Dedifferentiated amniotic fluid mesenchymal stem cell (primary cell): ENCODE results near the gene ACD.

Experiments
- DNase-seq: peaks from one replicate; pipeline ENCODE4 v3.0.0-alpha.2; 2016; ENCODE audit errors: extremely low spot score

ACD gene

DNA sequence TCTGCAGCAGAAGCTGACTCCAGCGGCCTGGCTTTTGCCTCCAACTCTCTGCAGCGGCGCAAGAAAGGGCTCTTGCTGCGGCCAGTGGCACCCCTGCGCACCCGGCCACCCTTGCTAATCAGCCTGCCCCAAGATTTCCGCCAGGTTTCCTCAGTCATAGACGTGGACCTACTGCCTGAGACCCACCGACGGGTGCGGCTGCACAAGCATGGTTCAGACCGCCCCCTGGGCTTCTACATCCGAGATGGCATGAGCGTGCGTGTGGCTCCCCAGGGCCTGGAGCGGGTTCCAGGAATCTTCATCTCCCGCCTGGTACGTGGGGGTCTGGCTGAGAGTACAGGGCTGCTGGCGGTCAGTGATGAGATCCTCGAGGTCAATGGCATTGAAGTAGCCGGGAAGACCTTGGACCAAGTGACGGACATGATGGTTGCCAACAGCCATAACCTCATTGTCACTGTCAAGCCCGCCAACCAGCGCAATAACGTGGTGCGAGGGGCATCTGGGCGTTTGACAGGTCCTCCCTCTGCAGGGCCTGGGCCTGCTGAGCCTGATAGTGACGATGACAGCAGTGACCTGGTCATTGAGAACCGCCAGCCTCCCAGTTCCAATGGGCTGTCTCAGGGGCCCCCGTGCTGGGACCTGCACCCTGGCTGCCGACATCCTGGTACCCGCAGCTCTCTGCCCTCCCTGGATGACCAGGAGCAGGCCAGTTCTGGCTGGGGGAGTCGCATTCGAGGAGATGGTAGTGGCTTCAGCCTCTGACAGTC, 2.0 kb upstream of the ACD start:
- no peak for DNase-seq

DNA sequence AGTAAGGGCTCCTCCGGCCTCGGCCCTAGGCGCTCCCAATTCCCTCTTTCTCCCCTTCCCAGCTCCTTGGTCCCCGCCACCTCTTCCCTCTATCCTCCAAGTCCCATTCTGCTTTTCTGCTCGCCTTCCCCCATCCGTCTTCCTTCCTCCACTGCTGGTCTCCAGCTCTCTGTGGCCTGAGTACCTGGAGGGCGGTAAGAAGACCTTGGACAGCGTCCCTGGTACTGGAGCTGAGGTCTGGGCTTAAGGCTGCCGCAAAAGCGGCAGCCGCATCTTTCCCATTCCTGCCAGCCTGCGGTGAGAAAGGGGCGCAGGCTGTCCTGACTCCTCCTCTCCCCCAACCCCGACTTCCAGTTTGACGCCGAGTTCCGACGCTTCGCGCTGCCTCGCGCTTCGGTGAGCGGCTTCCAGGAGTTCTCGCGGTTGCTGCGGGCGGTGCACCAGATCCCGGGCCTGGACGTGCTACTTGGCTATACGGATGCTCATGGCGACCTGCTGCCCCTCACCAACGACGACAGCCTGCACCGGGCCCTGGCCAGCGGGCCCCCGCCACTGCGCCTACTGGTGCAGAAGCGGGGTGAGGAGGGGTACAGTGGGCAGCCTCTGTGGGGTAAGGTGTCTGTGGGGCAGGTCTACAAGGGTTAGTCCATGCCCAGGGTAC, 1.2 kb upstream of the ACD start:
- DNase-seq = no peak

DNA sequence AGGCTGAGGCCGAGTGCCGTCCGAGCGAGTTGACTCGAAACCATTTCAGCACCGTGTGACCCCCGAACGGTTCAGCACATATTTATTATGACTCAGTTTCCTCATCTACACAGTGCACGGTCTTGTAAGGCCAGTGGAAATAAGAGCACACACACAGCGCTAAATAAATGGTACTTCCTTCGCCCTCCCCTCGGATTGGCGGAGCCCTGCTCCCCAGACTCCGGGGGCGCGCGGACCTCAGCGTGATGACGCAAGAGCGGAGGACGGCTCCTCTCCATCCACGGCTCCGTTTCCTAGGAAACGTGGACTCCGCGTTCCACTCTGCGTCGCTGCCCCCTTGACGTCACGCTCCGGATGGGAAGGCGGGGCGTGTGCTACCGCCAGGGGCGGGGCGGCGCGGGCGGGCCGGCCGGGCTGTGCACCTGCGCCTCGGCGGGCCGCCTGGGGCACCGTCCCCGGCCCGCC, 536 bp upstream of the ACD start, which contains the start of gene PARD6A:
PARD6A (plus strand) TSS at position 397 of the 465 bp plus-strand sequence. CDS start 79 bp downstream, outside the sequence.
- peak; percentile 94 for DNase-seq

DNA sequence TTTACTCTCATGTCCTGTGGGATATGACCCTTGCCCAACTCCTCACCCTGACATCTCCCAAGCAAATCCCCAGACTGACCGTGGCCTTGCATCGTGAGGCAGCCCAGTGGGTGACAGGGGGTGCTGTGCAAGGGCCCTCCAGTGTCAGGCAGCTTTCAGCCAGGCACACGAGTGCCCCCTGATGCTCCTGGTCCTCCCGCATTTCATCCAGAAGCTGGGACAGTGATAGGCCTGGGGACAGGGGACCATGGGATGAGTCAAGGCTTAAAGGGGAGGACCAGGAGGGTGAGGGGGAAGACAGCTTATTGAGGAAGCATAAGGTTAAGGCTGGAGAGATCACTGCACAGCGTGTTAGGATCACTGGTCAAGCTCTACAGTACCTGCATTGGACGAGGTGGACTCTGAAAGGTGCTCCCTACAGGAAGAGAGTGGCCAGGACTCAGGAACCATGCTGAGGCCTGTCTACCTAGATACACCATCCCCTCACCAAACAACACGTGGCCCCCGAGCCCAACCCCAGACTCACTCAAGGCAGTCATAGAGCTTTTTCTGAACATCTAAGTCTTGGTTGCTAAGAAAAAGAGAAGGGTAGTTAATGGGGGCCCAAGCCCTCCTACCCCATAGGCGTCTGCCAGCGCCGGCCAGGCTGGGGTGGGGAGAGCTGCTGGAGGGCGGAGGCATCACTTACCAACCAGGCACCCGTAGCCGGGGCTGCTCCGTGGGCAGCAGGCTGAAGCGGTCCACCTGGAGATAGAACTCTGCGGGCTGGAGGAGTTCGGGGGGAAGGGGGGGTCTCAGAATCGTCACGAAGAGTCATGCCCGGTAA, 998 bp downstream of the ACD start:
- DNase-seq = no peak

DNA sequence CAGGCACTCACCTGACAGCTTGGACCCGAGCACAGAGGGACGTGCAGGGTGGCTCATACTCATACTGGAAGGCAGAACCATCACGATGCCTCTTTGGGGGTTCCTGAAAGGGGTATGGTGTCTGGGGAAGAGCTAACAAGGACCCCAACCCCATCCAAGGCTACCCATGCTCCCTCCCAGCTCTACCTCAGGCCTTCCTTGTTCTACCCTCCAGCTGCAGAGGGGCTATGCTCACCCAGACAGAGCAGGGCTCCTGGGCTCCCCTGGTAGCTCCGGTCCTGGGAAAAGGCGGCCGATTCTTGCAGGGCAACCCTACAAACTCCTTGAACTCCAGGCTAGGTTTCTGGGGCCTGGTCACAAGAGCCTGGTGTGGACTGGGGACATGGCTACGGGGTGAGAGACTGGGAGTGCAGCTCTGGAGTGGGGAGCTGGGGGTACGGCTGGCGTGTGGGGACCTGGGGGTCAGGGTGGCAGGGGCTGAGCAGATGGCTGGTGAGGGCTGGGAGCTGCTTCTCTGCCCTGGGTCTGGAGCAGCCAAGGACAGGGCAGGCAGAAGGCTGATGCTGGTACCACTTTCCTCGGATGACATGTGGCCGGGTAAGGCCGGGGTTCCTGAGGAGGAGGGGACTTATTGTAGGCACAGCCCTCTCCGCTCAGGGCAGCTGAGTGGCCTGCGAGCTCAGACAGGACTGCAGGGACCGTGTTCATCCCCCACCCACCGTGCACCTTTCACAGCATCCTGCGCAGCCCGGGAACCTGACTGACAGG, 2.1 kb downstream of the ACD start:
- no peak for DNase-seq

DNA sequence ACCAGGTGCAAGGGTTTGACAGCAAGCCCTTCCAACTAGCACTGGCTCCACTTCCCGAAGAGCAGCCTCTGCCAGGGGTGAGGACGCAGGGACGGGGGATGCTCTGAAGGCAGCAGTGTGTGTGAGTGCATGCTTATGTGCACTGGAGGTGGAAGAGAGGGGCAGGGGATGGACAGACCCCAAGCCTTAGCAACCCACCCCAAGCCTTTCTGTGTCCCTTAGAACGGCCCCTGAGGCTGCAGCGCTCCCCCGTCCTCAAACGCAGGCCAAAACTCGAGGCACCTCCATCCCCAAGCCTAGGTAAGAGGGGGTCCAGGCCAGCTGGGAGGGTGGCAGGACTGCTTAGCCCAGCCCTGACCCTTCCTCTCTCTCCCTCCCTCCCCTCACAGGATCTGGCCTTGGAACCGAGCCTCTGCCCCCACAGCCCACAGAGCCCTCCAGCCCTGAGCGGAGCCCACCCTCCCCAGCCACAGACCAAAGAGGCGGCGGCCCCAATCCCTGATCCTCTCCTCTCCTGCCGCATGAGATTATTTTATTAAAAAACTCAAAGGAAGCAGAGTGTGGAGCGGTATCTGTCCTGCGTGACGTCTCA, 2.9 kb downstream of the ACD start:
- no peak for DNase-seq

DNA sequence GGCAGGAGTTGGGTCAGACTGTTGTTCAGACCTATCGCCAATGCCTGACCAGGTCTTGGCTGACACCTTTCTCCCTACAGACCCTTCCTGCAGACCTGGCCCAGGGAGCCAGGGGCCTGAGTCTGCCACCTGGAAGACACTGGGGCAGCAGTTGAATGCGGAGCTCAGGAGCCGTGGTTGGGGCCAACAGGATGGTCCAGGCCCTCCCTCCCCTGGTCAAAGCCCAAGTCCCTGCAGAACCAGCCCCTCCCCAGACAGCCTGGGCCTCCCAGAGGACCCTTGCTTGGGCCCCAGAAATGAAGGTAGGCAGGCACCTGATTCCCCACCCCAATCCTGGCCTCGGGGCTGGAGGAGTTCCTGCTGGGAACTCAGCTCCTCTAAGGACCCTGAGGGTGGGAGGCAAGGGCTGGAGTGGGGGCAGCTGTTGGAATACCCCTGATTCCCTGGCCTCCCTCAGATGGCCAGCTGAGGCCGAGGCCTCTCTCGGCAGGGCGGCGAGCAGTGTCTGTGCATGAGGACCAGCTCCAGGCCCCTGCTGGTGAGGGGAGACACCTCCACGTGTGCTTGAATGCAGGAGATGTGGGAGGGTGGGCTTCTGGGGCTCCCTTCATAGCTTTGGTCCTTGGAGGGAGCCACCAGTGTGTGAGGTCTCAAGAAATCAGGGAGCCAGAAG, 3.6 kb downstream of the ACD start:
- no peak for DNase-seq

DNA sequence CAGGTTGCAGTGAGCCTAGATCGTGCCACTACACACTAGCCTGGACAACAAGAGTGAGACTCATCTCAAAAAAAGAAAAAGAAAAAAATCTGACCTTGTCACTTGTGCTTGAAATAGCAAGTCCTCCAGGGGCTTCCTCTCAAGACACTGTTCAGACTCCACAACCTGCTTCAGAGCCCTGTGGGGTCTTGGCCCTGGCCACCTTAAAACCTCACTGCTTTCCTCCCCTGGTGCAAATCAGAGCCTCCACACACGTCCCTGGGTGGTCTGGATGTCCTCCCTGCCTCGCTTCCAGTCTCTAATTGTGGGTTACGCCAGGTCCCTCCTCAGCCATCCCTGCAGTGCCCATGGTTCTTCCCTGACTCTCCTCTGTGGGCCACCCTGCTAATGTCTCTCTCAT, 4.7 kb downstream of the ACD start:
- DNase-seq = no peak

DNA sequence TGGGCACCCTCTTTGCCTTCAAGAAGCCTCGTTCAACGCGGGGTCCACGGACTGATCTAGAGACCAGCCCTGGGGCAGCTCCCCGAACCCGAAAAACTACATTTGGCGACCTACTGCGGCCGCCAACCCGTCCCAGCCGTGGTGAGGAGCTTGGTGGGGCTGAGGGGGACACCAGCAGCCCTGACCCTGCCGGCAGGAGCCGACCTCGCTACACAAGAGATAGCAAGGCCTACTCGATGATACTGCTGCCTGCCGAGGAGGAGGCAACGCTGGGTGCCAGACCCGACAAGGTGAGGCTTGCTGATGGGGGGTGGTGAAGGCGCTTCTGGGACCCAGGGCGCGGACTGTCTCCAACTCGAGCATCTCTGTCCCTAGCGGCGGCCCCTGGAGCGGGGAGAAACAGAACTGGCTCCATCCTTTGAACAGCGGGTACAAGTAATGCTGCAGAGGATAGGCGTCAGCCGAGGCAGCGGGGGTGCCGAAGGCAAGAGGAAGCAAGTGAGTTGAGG, 5.6 kb downstream of the ACD start:
- DNase-seq = no peak

DNA sequence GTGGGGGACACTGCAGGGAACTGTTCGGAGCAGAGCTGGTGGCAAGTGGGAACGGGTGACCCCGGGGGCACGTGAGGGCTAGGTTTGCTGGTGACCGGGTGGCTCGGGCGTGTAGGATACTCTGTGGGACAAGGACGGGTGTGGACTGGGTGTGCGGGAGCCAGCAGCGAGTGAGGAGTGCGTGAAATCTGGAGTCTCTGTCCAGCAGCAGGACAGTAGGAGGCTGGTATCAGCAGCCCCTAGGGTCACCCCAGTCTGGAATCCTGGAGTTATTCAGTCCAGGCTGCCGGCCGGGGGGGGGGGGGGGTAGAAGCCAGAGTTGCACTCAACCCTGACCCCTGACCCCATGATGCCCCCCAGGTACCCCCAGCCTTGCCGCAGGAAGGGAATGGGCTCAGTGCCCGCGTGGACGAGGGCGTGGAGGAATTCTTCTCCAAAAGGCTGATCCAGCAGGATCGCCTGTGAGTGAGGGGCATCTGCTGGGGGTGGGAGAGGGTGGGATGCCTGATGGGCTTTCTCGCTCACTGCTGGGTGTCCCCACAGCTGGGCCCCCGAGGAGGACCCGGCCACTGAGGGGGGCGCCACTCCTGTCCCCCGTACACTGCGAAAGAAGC, 6.2 kb downstream of the ACD start:
- DNase-seq = no peak

DNA sequence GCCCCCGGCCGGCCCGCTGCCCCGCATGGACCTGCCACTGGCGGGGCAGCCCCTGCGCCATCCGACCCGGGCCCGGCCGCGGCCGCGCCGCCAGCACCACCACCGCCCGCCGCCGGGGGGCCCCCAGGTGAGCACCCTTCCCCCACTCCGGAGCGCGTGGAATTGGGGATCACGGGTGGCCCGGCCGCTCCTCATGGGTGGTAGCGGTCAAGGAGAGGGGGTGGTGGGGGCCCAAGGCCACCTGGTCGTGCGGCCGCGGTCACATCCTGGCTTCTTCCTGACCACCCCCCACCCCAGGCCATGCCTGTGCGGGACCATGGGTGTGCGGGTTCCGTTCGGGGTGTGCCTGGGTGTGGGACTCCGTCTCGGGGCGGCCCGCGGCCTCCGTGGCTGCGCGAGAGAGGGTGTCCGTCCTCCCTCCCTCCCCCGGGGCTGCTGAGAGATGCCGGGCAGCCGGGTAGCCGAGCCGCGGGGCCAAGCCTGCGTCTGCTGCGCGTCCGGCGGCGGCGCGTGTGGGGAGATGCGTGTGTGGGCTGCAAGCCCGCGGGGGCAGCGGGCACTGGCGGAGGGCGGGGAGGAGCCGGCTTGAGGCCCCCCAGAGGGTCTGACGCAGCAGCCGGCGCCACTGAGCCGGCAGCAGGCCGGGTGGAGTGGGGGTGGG, 6.8 kb downstream of the ACD start:
- no peak for DNase-seq

DNA sequence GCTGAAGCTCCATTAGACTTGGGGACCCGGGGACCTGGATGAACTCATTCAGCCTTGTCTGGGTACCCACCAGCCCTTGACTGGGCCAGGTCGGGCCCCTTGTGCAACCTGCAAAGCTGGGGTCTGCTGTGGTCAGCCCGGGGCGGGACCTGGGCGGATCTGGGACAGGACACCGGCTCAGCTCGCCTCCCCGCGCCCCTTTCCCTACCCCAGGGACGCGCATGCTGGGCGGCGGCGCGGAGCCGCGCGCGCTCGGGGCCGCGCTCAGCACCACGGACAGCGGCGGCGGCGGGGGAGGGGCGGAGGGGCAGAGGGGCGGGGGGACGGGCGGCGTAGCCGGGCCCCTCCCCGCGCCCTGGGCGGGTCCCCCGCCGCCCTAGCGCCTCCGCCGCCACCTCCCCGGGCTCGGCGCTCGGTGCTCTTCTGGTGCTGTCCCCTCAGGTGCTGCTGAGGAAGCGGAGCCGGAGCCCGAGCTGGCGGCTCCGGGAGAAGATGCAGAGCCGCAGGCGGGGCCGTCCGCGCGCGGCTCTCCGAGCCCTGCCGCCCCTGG, 7.4 kb downstream of the ACD start:
- no peak for DNase-seq

DNA sequence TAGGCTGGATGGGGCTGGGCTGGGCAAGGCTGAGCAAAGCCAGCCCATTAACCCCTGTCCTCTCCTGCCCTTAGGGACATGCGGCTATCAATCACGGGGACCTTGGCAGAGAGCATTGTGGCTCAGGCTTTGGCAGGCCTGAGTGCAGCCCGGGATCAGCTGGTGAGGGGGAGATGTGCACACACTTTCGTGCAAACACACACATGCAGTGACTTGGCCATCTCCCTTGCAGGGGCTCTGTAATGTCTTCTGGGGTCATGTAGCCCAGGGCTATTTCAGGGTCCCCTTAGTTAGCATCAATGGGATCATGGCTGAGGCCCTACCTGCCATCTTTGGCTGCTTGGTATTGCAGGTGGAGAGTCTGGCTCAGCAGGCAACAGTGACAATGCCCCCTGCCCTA, 8.2 kb downstream of the ACD start:
- DNase-seq = no peak

DNA sequence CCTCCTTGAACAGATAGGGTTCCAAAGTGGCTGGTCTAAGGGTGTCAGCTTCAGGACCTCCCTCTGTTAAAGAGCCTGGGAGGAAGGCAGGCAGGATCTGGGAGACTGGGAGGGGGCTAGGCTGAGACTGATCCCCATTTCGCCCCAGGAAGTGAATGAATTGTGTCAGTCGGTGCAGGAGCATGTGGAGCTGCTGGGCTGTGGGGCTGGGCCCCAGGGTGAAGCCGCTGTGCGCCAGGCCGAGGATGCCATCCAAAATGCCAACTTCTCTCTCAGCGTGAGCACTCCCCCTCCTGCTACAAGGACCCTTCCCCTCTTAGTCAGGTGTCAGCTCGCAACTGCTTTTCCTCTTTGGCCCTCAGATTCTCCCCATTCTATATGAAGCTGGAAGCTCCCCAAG, 9.0 kb downstream of the ACD start:
- DNase-seq = no peak

DNA sequence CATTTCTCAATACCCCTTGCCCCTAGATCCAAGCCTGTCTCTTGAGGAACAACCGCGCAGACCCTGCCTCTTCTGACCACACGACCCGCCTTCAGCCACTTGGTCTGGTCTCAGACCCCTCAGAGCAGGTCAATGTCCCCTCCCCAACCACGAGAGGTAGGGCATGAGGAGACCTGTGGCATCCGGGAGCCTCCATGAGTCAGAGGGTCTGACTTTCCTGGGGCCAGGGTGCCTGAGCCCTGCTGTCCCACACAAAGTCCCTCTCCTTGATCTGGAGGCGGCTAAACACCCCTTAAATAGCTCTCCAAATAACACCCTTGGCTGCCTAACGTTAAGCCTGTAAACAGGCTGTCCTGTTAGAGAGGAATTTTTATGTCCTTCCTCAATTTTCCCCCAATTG, 10.0 kb downstream of the ACD start:
- DNase-seq = no peak

DNA sequence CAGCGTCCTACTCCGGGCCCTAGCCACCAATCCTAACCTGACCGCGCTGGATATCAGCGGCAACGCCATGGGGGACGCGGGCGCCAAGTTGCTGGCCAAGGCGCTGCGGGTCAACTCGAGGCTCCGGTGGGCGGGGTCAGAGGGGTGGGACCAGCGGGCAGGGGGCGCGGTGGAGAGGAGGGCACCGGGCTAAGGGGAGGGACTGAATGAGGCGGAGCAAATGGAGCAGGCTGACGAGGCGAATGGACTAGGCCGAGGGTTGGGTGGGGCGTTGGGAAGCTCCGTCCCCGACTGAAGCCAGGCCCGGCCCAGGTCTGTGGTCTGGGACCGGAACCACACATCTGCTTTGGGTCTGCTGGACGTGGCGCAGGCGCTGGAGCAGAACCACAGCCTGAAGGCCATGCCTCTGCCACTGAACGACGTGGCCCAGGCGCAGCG, 10.5 kb downstream of the ACD start:
- no peak for DNase-seq

DNA sequence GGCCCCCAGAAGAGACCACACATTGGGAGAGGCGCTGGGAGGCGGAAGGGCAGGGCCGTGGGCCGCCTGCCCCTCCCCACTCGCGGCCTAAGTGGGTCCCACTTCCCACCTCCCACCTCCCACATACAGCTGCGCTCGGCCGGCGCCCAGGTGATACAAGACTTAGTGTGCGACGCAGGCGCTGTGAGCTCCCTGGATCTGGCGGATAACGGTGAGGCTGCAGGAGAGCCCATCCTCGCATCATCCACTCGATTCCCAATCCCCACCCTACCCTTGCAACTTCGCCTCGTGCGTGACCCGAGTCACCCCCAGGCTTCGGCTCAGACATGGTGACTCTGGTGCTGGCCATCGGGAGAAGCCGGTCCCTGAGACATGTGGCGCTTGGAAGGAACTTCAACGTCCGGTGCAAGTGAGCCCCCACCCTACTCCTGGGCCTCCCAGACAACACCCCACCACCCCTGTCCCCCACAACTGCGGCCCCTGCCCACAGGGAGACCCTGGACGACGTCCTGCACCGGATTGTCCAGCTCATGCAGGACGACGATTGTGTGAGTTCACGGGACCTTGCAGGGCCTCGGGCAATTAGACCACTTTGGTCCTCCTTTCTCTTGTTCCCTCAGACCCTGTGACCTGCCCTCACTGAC, 11.2 kb downstream of the ACD start:
- no peak for DNase-seq

DNA sequence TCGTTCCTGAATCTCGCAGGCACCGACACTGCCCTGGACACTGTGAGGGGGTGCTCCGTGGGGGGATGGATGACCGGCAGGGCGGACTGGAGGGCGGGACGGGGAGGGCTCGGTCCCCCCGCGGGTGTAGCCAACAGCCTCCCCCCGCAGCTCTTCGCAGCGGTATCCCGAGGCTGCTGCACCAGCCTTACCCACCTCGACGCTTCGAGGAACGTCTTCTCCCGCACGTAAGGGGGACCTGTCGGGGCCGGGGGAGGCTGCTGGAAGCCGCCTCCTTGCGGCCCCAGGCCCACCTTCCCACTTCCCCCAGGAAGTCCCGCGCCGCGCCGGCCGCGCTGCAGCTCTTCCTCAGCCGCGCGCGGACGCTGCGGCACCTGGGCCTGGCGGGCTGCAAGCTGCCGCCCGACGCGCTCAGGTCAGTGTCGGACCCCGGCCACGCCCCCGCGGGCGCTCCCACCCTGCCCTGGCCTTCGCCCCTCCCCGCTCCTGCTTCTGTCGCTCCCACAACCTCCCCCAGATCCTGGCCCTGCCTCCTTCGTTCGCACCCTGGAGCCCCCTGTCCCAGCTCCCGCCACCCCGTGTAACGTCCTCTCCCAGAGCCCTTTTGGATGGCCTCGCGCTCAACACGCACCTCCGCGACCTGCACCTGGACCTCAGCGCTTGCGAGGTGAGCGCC, 11.8 kb downstream of the ACD start:
- DNase-seq = no peak
